Duodenal mucosa (tissue), 2 donors: ENCODE results near the gene GEMIN7.

Source experiments
- H3K27ac ChIP-seq: one replicate; pipeline ENCODE4 v1.7.0; 2013; ENCODE audit warnings: low read depth, low read length
- H3K27me3 ChIP-seq, 2 donors: one replicate each; pipeline ENCODE4 v1.7.0; 2013; ENCODE audit warnings: low read length in 2 of 2, control low read depth in 1 of 2; ENCODE audit not compliant: insufficient read depth in 2 of 2, control insufficient read depth in 1 of 2
- H3K36me3 ChIP-seq, 2 donors: one replicate each; pipeline ENCODE4 v1.7.0; 2013; ENCODE audit warnings: low read length in 2 of 2, control low read depth in 1 of 2; ENCODE audit not compliant: insufficient read depth in 2 of 2, control insufficient read depth in 1 of 2
- H3K4me1 ChIP-seq, 2 donors: one replicate each; pipeline ENCODE4 v1.7.0; 2013; ENCODE audit warnings: low read length in 2 of 2, control low read depth in 1 of 2; ENCODE audit not compliant: insufficient read depth in 2 of 2, control insufficient read depth in 1 of 2
- H3K4me3 ChIP-seq, 2 donors: one replicate each; pipeline ENCODE4 v1.7.0; 2013; ENCODE audit warnings: low read length in 2 of 2, low read depth in 1 of 2
- H3K9ac ChIP-seq, 2 donors: one replicate each; pipeline ENCODE4 v1.7.0; 2013; ENCODE audit warnings: low read length in 2 of 2, low read depth in 1 of 2
- H3K9me3 ChIP-seq, 2 donors: one replicate each; pipeline ENCODE4 v1.7.0; 2013; ENCODE audit warnings: low read length in 2 of 2, control low read depth in 1 of 2; ENCODE audit not compliant: control insufficient read depth in 1 of 2

GEMIN7 gene

GRCh38 chr19:45086480-45086879 is 7.4 kb downstream of the GEMIN7 start:
- H3K36me3 ChIP-seq: peaks cover 11 to 14% of the 10 kb centered on the region in 2 donors
- H3K27me3 ChIP-seq: no peaks in the 10 kb centered on the region
- H3K4me1 ChIP-seq: peaks cover 20 to 26% of the 10 kb centered on the region in 2 donors
- H3K9me3 ChIP-seq: no peaks in the 10 kb centered on the region
- H3K4me3 ChIP-seq: no peak overlapping the region
- no peak overlapping the region for H3K9ac ChIP-seq
- H3K27ac ChIP-seq: no peak overlapping the region

- Histone ChIP-seq H3K4me3 (no peak overlapping the region), H3K4me1 (peaks cover 17 to 26% of the 10 kb centered on the region in 2 donors), H3K27ac (no peak overlapping the region), H3K36me3 (peaks cover 3 to 4% of the 10 kb centered on the region in 2 donors), H3K9ac (no peak overlapping the region), H3K27me3 (no peaks in the 10 kb centered on the region), H3K9me3 (no peaks in the 10 kb centered on the region)
These were observed 8.5 kb downstream of the GEMIN7 start for GRCh38 chr19:45087531-45087930.

GRCh38 chr19:45090034-45090433 is 11.0 kb downstream of the GEMIN7 start:
- Histone ChIP-seq H3K36me3 (peaks cover 3% of the 10 kb centered on the region in 2 donors), H3K9me3 (no peaks in the 10 kb centered on the region), H3K9ac (no peak overlapping the region), H3K27me3 (no peaks in the 10 kb centered on the region), H3K4me3 (peak overlapping the region; percentile 43 to 98), H3K27ac (no peak overlapping the region), H3K4me1 (peaks cover 31 to 43% of the 10 kb centered on the region in 2 donors)

- peak overlapping the region; percentile 30 to 63 for H3K9ac ChIP-seq
- H3K27me3 ChIP-seq: no peaks in the 10 kb centered on the region
- H3K4me1 ChIP-seq: peaks cover 31 to 49% of the 10 kb centered on the region in 2 donors
- peak overlapping the region; percentile 36 for H3K27ac ChIP-seq
- peaks cover 0 to 3% of the 10 kb centered on the region in 2 donors for H3K36me3 ChIP-seq
- H3K4me3 ChIP-seq: peak overlapping the region; percentile 94 to 98
- H3K9me3 ChIP-seq: no peaks in the 10 kb centered on the region
These were observed 11.5 kb downstream of the GEMIN7 start for GRCh38 chr19:45090606-45091005.

GRCh38 chr19:45091031-45091923 is 12.2 kb downstream of the GEMIN7 start:
- H3K4me1 ChIP-seq: peaks cover 38 to 55% of the 10 kb centered on the region in 2 donors

GRCh38 chr19:45092747-45093678 is 14.0 kb downstream of the GEMIN7 start, which contains the start of gene PPP1R37:
PPP1R37 (plus strand) TSS chr19:45093179; CDS start chr19:45093326, 147 bp downstream.
- no peaks in the 10 kb centered on the region for H3K9me3 ChIP-seq
- peak within 1 kb of the TSS; percentile 95 for H3K27ac ChIP-seq
- H3K4me3 ChIP-seq: peak within 1 kb of the TSS; percentile 94 to 98
- peak within 1 kb of the TSS; percentile 85 for H3K9ac ChIP-seq
- H3K27me3 ChIP-seq: no peaks in the 10 kb centered on the region
- peaks cover 0 to 4% of the 10 kb centered on the region in 2 donors for H3K36me3 ChIP-seq
- H3K4me1 ChIP-seq: peaks cover 46 to 71% of the 10 kb centered on the region in 2 donors

More at GRCh38 chr19:45091031-45091923, 12.2 kb downstream of the GEMIN7 start:
- peaks cover 0 to 1% of the 10 kb centered on the region in 2 donors for H3K36me3 ChIP-seq
- peak overlapping the region; percentile 95 for H3K27ac ChIP-seq
- H3K27me3 ChIP-seq: no peaks in the 10 kb centered on the region
- H3K9ac ChIP-seq: peak overlapping the region; percentile 64 to 85
- no peaks in the 10 kb centered on the region for H3K9me3 ChIP-seq
- peak overlapping the region; percentile 94 to 98 for H3K4me3 ChIP-seq

- Histone ChIP-seq H3K27ac (no peak overlapping the region), H3K4me1 (peaks cover 58 to 81% of the 10 kb centered on the region in 2 donors)
These were observed 15.1 kb downstream of the GEMIN7 start for GRCh38 chr19:45094137-45094536.

GRCh38 chr19:45094707-45095106 is 15.6 kb downstream of the GEMIN7 start:
- Histone ChIP-seq H3K4me3 (peak overlapping the region; percentile 94 to 98), H3K9ac (no peak overlapping the region), H3K27ac (no peak overlapping the region), H3K36me3 (peaks cover 0 to 4% of the 10 kb centered on the region in 2 donors), H3K9me3 (no peaks in the 10 kb centered on the region), H3K4me1 (peaks cover 62 to 81% of the 10 kb centered on the region in 2 donors), H3K27me3 (no peaks in the 10 kb centered on the region)

More at GRCh38 chr19:45094137-45094536, 15.1 kb downstream of the GEMIN7 start:
- H3K36me3 ChIP-seq: peaks cover 0 to 4% of the 10 kb centered on the region in 2 donors
- peak overlapping the region; percentile 94 to 98 for H3K4me3 ChIP-seq
- no peaks in the 10 kb centered on the region for H3K9me3 ChIP-seq
- no peaks in the 10 kb centered on the region for H3K27me3 ChIP-seq
- H3K9ac ChIP-seq: peak overlapping the region; percentile 85

- no peak overlapping the region for H3K4me3 ChIP-seq
- H3K27me3 ChIP-seq: no peaks in the 10 kb centered on the region
- no peak overlapping the region for H3K27ac ChIP-seq
- H3K4me1 ChIP-seq: peaks cover 61 to 81% of the 10 kb centered on the region in 2 donors
- peaks cover 0 to 4% of the 10 kb centered on the region in 2 donors for H3K36me3 ChIP-seq
- H3K9ac ChIP-seq: no peak overlapping the region
- H3K9me3 ChIP-seq: no peaks in the 10 kb centered on the region
These were observed 16.7 kb downstream of the GEMIN7 start for GRCh38 chr19:45095496-45096413.
